Gastroesophageal sphincter (tissue), 4 donors: ENCODE results near the gene ZBTB25. TPM values are rescaled to one million over a fixed set of nuclear protein-coding genes. Genes with fewer than 3 reads are reported as not detected.

ENCODE experiments used
- ATAC-seq: fragments of 150-250 bp; one replicate; pipeline ENCODE4 v1.9.1; 2016; ENCODE audit warnings: mild to moderate bottlenecking, moderate library complexity
- H3K27ac ChIP-seq, 4 donors: fragments of 200-600 bp; sonication (generic) in 3 of 4; 1 replicate in 3 of 4; 2 replicates in 1 of 4; pipeline ENCODE4 v1.5.1; 2016 to 2019
- H3K27me3 ChIP-seq: fragments of 200-600 bp; sonication (generic); one replicate; pipeline ENCODE4 v1.5.1; 2019
- H3K36me3 ChIP-seq, 2 donors: fragments of 200-600 bp; sonication (generic); one replicate each; pipeline ENCODE4 v1.5.1; 2019; ENCODE audit warnings: control low read depth in 1 of 2
- H3K4me1 ChIP-seq, 3 donors: fragments of 200-600 bp; sonication (generic); 1 replicate in 2 of 3; 2 replicates in 1 of 3; pipeline ENCODE4 v1.5.1; 2016 to 2019; ENCODE audit warnings: control low read depth in 2 of 3
- H3K4me3 ChIP-seq, 2 donors: fragments of 200-600 bp; sonication (generic); one replicate each; pipeline ENCODE4 v1.5.1; 2019; ENCODE audit warnings: mild to moderate bottlenecking in 1 of 2, moderate library complexity in 1 of 2
- H3K9me3 ChIP-seq, 3 donors: fragments of 200-600 bp; sonication (generic); one replicate each; pipeline ENCODE4 v1.5.1; 2017 to 2019; ENCODE audit warnings: control low read depth in 2 of 3
- EP300 ChIP-seq: sonication (generic); formaldehyde crosslinking; IDR thresholded peaks from one replicate; pipeline ENCODE4 v1.6.1; 2017; ENCODE audit warnings: antibody characterized with exemption, mild to moderate bottlenecking
- POLR2A ChIP-seq, 2 donors: fragments of 450-650 bp; IDR thresholded peaks; one replicate each; pipeline ENCODE4 v1.6.1; 2017; ENCODE audit warnings: antibody characterized with exemption in 2 of 2, mild to moderate bottlenecking in 2 of 2, moderate library complexity in 1 of 2
- POLR2AphosphoS5 ChIP-seq: sonication (generic); formaldehyde crosslinking; IDR thresholded peaks from one replicate; pipeline ENCODE4 v1.6.1; 2017; ENCODE audit warnings: antibody characterized with exemption
- WGBS, 2 donors: methylation state at CpG; one replicate each; pipeline ENCODE4 v1.1.5; 2018; ENCODE audit warnings: low coverage in 1 of 2; 5-methylcytosine and 5-hydroxymethylcytosine counted together
- total RNA-seq, 4 donors: library from RNA; depleted of rRNA; stranded (reverse); fragments of >200 nt; gene quantifications; one replicate each; pipeline ENCODE4 v1.1.0, GENCODE V29; 2016
- TF ChIP-seq, protein P1 (sequence below), 4 experiments: fragments of 200-600 bp in 2 of 4; fragments of 450-650 bp in 2 of 4; sonication (generic) in 1 of 4; IDR thresholded peaks; one replicate each; pipeline ENCODE4 v1.5.1; 2017 to 2019; ENCODE audit warnings: antibody characterized with exemption in 4 of 4, mild to moderate bottlenecking in 2 of 4, moderate library complexity in 2 of 4

Gene ZBTB25
- total RNA-seq, 4 donors from 2014 or later: 7.4 to 12.5 (median 9.8) TPM

DNA sequence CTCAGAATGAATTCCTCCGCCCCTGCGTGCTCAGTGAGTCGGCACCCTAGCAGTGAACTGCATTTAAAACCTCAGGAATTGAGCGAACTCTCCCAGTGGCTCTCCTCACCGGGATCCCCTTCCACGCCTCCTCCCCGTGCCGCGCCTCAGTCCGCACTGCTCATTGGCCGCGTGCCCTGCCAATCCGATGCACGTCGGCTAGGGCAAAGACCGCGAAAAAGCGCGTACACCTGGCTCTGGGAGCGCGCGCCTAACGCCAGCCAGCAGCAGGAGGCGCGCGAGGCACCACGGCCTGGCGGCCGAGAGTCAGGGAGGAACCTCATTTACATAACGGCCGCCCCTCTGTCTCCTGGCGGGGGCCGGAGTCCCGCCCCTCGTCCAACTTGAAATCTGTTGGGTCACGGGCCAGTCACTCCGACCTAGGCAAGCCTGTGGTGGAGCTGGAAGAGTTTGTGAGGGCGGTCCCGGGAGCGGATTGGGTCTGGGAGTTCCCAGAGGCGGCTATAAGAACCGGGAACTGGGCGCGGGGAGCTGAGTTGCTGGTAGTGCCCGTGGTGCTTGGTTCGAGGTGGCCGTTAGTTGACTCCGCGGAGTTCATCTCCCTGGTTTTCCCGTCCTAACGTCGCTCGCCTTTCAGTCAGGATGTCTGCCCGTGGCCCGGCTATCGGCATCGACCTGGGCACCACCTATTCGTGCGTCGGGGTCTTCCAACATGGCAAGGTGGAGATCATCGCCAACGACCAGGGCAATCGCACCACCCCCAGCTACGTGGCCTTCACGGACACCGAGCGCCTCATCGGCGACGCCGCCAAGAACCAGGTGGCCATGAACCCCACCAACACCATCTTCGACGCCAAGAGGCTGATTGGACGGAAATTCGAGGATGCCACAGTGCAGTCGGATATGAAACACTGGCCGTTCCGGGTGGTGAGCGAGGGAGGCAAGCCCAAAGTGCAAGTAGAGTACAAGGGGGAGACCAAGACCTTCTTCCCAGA lies 36.9 kb upstream of the ZBTB25 start, which contains the start of gene HSPA2:
HSPA2 (plus strand) TSS at position 534 of the 995 bp plus-strand sequence; CDS start at position 643, 109 bp downstream.
- Histone ChIP-seq H3K9me3 (peaks cover 0 to 5% (median 0%) of the 10 kb centered on the region in 3 donors), H3K27ac (peak within 1 kb of the TSS; percentile 57 to 94 (median 91)), H3K4me3 (peak within 1 kb of the TSS; percentile 69), H3K4me1 (peaks cover 0 to 25% (median 0%) of the 10 kb centered on the region in 3 donors), H3K36me3 (no peaks in the 10 kb centered on the region), H3K27me3 (peaks cover 5% of the 10 kb centered on the region)
- TF ChIP-seq POLR2A (IDR thresholded peaks at IDR 0.05) (peak; percentile 96 to 98), POLR2AphosphoS5 (peak; percentile 99), EP300 (no peak)
- TF ChIP-seq, protein P1, sequence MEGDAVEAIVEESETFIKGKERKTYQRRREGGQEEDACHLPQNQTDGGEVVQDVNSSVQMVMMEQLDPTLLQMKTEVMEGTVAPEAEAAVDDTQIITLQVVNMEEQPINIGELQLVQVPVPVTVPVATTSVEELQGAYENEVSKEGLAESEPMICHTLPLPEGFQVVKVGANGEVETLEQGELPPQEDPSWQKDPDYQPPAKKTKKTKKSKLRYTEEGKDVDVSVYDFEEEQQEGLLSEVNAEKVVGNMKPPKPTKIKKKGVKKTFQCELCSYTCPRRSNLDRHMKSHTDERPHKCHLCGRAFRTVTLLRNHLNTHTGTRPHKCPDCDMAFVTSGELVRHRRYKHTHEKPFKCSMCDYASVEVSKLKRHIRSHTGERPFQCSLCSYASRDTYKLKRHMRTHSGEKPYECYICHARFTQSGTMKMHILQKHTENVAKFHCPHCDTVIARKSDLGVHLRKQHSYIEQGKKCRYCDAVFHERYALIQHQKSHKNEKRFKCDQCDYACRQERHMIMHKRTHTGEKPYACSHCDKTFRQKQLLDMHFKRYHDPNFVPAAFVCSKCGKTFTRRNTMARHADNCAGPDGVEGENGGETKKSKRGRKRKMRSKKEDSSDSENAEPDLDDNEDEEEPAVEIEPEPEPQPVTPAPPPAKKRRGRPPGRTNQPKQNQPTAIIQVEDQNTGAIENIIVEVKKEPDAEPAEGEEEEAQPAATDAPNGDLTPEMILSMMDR (IDR thresholded peaks at IDR 0.05): peak; percentile 45 to 92 (median 90)
- WGBS, 2 donors: 0 to 2% methylated on average over 8 to 13 of the region's 79 CpGs
- ATAC-seq: peak; percentile 98

DNA sequence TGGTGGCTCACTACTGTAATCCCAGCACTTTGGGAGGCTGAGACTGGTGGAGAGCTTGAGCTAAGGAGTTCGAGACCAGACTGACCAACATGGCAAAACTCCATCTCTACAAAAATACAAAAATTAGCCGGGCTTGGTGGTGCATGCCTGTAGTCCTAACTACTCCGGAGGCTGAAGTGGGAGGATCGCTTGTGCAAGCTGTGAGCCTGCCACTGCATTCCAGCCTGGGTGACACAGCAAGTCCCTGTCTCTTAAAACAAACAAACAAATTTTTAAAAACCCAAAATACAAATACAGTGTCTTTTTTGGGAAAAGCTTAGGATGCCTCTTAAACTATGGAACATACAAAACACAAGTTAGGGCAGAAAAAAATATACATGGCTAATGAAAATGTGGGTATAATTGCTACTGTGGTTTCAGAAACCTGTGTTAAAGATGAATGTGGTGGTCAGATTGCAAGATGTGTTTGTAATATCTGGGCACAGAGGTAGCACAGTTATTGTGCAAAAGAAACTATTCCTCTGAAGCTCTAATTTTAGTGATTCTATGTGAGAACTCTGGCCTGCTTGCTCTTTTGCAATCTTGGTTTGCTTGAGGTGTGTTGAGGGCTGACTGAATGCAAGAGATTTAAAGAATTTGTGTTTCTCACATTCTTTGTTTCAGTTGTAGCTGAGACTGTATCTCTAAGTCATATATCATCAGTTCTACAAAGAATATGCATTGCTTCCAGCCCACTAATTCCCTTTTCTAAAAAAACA lies 33.0 kb upstream of the ZBTB25 start:
- ATAC-seq: no peak
- 83 to 92% methylated on average over 1 to 2 of the region's 4 CpGs for WGBS, 2 donors
- H3K36me3 ChIP-seq: no peaks in the 10 kb centered on the region
- peaks cover 0 to 20% (median 0%) of the 10 kb centered on the region in 3 donors for H3K4me1 ChIP-seq
- no peak overlapping the region for H3K27ac ChIP-seq
- peaks cover 5% of the 10 kb centered on the region for H3K27me3 ChIP-seq
- peaks cover 0 to 5% (median 0%) of the 10 kb centered on the region in 3 donors for H3K9me3 ChIP-seq
- no peak overlapping the region for H3K4me3 ChIP-seq
- TF ChIP-seq EP300 (no peak), POLR2A (IDR thresholded peaks at IDR 0.05) (no peak), POLR2AphosphoS5 (no peak)

DNA sequence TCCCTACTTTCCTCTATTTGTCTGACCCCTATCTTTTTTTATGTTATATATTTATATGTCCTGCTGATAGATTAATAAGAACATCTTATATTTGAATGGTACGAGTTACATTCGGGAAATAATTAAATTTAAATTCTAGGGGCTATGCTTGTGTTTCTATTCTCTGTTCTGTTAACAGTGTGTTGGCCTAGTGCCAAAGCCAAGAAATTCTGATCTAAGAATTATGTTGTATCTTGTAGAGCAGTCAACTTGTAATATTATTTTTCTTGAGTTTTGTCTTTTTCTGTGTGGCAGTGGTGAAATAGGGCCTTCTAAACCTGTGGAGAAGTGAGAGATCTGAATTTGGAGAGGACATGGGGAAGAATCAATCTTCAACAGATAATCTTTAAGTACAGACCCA lies 27.9 kb upstream of the ZBTB25 start:
- Histone ChIP-seq H3K9me3 (no peaks in the 10 kb centered on the region), H3K27ac (no peak overlapping the region), H3K27me3 (no peaks in the 10 kb centered on the region), H3K36me3 (peaks cover 0 to 3% of the 10 kb centered on the region in 2 donors), H3K4me1 (no peaks in the 10 kb centered on the region), H3K4me3 (no peak overlapping the region)
- TF ChIP-seq, protein P1 (IDR thresholded peaks at IDR 0.05): no peak
- no peak for TF ChIP-seq POLR2A (IDR thresholded peaks at IDR 0.05)
- TF ChIP-seq EP300: no peak
- TF ChIP-seq POLR2AphosphoS5: no peak
- no peak for ATAC-seq
- 43 to 66% methylated on average over 2 of the region's 2 CpGs for WGBS, 2 donors

DNA sequence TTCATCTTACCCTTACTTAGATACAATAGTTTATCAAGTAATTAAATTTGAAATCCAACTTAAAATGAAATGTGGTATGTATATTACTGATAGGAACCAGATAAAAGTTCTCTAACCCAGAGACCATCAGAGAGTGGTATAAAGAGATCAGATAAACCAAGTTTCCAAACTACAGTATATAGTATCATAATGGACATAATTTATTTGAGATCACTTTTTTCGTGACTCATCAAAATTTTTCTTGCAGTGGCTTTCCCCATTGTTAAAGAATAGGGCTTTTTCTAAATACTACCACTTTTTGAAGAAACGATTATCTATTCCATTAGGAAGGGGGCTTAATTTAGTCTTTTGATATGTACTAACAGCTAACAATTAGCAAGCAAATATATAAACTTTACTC lies 21.7 kb upstream of the ZBTB25 start:
- no peak overlapping the region for H3K4me3 ChIP-seq
- 87 to 100% methylated on average over 2 of the region's 2 CpGs for WGBS, 2 donors
- H3K27ac ChIP-seq: no peak overlapping the region
- TF ChIP-seq, protein P1 (IDR thresholded peaks at IDR 0.05): no peak
- TF ChIP-seq EP300 (no peak), POLR2AphosphoS5 (no peak), POLR2A (IDR thresholded peaks at IDR 0.05) (no peak)
- H3K9me3 ChIP-seq: no peaks in the 10 kb centered on the region
- H3K4me1 ChIP-seq: peaks cover 0 to 7% (median 0%) of the 10 kb centered on the region in 3 donors
- no peak for ATAC-seq
- H3K27me3 ChIP-seq: no peaks in the 10 kb centered on the region
- H3K36me3 ChIP-seq: peaks cover 0 to 27% of the 10 kb centered on the region in 2 donors
